ENCODE measurements around the gene IFITM10. TPM values are rescaled to one million over a fixed set of nuclear protein-coding genes. Genes with fewer than 3 reads are reported as not detected.
A peak's percentile ranks its signal among the peaks of the same experiment; 100 is the strongest.

Gene IFITM10
- total RNA-seq, 1 experiment from 2014 or later, result 0.59 TPM

GRCh38 chr11:1755692-1756561 is 5.5 kb upstream of the IFITM10 start:
- Histone ChIP-seq H4K8ac (replicated peaks; ENCODE audit: insufficient read length, low read depth, low read length) (no peak overlapping the region), H3K79me2 (ENCODE audit: insufficient read depth, low read length) (no peaks in the 10 kb centered on the region), H3T11ph (ENCODE audit: low read length) (no peak overlapping the region), H2BK5ac (ENCODE audit: insufficient read length, low read length) (no peak overlapping the region), H3K4ac (ENCODE audit: low read depth, low read length) (no peak overlapping the region), H2BK12ac (ENCODE audit: insufficient read length, low read depth, low read length) (no peak overlapping the region), H3K9ac (ENCODE audit: extremely low read depth, insufficient read length, low read length) (no peak overlapping the region), H3K4me1 (ENCODE audit: insufficient read depth, low read length) (no peaks in the 10 kb centered on the region), H3K9me3 (ENCODE audit: control insufficient read depth, low read depth, low read length) (no peaks in the 10 kb centered on the region), H2AK5ac (ENCODE audit: insufficient read length, low read length) (no peak overlapping the region), H4K91ac (ENCODE audit: insufficient read length, low read depth, low read length) (no peak overlapping the region), H3K18ac (ENCODE audit: insufficient read length, low read depth, low read length) (no peak overlapping the region), H2AFZ (ENCODE audit: low read length) (no peak overlapping the region), H2BK20ac (ENCODE audit: low read depth, low read length, poor library complexity, severe bottlenecking) (no peak overlapping the region), H2BK15ac (ENCODE audit: low read depth, low read length) (no peak overlapping the region), H3K27me3 (ENCODE audit: insufficient read depth, low read length) (no peaks in the 10 kb centered on the region), H3K23me2 (ENCODE audit: insufficient read length, low read depth, low read length, poor library complexity, severe bottlenecking) (no peaks in the 10 kb centered on the region), H3K56ac (ENCODE audit: insufficient read length, low read depth, low read length) (no peak overlapping the region), H3K14ac (ENCODE audit: insufficient read depth, low read length) (no peak overlapping the region; the same call in 1 of the 2 replicates), H3K79me1 (ENCODE audit: insufficient read depth, low read depth, low read length, poor library complexity, severe bottlenecking) (no peaks in the 10 kb centered on the region), H4K20me1 (ENCODE audit: control insufficient read depth, insufficient read depth, insufficient read length) (no peaks in the 10 kb centered on the region), H3K23ac (ENCODE audit: insufficient read length, low read depth, low read length) (no peak overlapping the region), H3K27ac (ENCODE audit: insufficient read length, low read depth, low read length) (no peak overlapping the region), H4K5ac (ENCODE audit: insufficient read length, low read depth, low read length) (no peak overlapping the region), H3K4me2 (ENCODE audit: insufficient read depth, insufficient read length, low read length) (no peak overlapping the region), H2BK120ac (ENCODE audit: low read depth, low read length, poor library complexity, severe bottlenecking) (no peak overlapping the region)
- peaks cover 3 to 20% (median 17%) of the 10 kb centered on the region in 3 experiments; a peak in 6 of 7 replicates for H3K36me3 Mint-ChIP-seq (ENCODE audit: insufficient read depth in 1 of 3, low read depth in 3 of 3)
- WGBS (ENCODE audit: extremely low coverage, insufficient read length, low lambda C conversion rate), result no CpG with 5 or more reads among the region's 16 CpGs
- no peak overlapping the region for H3K4me3 Mint-ChIP-seq
- 0 out of 4 replicates have a peak, but pooled peaks cover 0 to 3% of the 10 kb centered on the region in 2 experiments for H3K4me1 Mint-ChIP-seq
- H3K27me3 Mint-ChIP-seq (ENCODE audit: low read depth), result no peaks in the 10 kb centered on the region
- H3K9me3 Mint-ChIP-seq, result no peaks in the 10 kb centered on the region
- no peak for TF ChIP-seq CTCF (conservative IDR thresholded peaks at IDR 0.05)
- H3K27ac Mint-ChIP-seq, result peak overlapping the region in 1 of 3 experiments; percentile 78; a peak in 2 of 7 replicates
- DNase-seq, result no peak

Measured in H9 (cell line).